D721Med (cell line): ENCODE data around the gene LRRC27.

ENCODE experiments used
- DNase-seq: peaks from one replicate; pipeline ENCODE4 v3.0.0; 2011; ENCODE audit warnings: low spot score; ENCODE audit not compliant: insufficient read length
- FAIRE-seq: peaks from 2 replicates; lab custom pipeline; 2011; peaks lifted over from hg19 to GRCh38; lab: Jason Lieb, UNC
- CTCF ChIP-seq: IDR thresholded peaks from 2 replicates; pipeline ENCODE4 v1.5.1; 2012; ENCODE audit warnings: mild to moderate bottlenecking, control low read depth; ENCODE audit not compliant: insufficient read depth; ENCODE audit errors: missing control alignments

LRRC27 gene

GRCh38 chr10:132321726-132322125 is 10.3 kb upstream of the LRRC27 start:
- FAIRE-seq = no peak
- no peak for DNase-seq
- TF ChIP-seq CTCF = no peak

- FAIRE-seq (no peak), DNase-seq (no peak)
- TF ChIP-seq CTCF = no peak
These were observed 9.4 kb upstream of the LRRC27 start for GRCh38 chr10:132322586-132323048.

- no peak for FAIRE-seq
- no peak for TF ChIP-seq CTCF
- DNase-seq = no peak
These were observed 7.8 kb upstream of the LRRC27 start for GRCh38 chr10:132324186-132324585.

GRCh38 chr10:132326344-132326889 is 5.6 kb upstream of the LRRC27 start:
- DNase-seq (no peak), FAIRE-seq (no peak)
- no peak for TF ChIP-seq CTCF

- FAIRE-seq (no peak), DNase-seq (no peak)
These were observed 5.1 kb upstream of the LRRC27 start for GRCh38 chr10:132326925-132327324.

GRCh38 chr10:132328106-132328505 is 3.9 kb upstream of the LRRC27 start:
- TF ChIP-seq CTCF = no peak
- no peak for FAIRE-seq

More at GRCh38 chr10:132326925-132327324, 5.1 kb upstream of the LRRC27 start:
- TF ChIP-seq CTCF = no peak

GRCh38 chr10:132328738-132329137 is 3.3 kb upstream of the LRRC27 start:
- TF ChIP-seq CTCF = no peak
- FAIRE-seq (no peak), DNase-seq (no peak)

More at GRCh38 chr10:132328106-132328505, 3.9 kb upstream of the LRRC27 start:
- DNase-seq = no peak
